ENCODE results near the gene TGM1.

Gene TGM1

GRCh38 chr14:24262821-24263733 is at the start of gene TGM1:
Gene TGM1 (minus strand): TSS chr14:24263177. CDS start chr14:24262352, 825 bp downstream.
- DNase-seq = no peak
- ATAC-seq = no peak

- no peak for DNase-seq
- ATAC-seq = no peak
Observed at GRCh38 chr14:24311837-24312615, 49.0 kb upstream of the TGM1 start.

- DNase-seq (peak; percentile 71), ATAC-seq (peak; percentile 80)
Observed at GRCh38 chr14:24310646-24311604, 47.9 kb upstream of the TGM1 start, which contains the start of gene LTB4R. Gene LTB4R (plus strand): TSS chr14:24311502. CDS start chr14:24315652, 4,150 bp downstream.

- DNase-seq = peak; percentile 10
- ATAC-seq = no peak
Observed at GRCh38 chr14:24310265-24310645, 47.3 kb upstream of the TGM1 start.

- no peak for DNase-seq
- ATAC-seq = no peak
Observed at GRCh38 chr14:24309538-24310264, 46.7 kb upstream of the TGM1 start, which contains the start of gene LTB4R2. Gene LTB4R2 (plus strand): TSS chr14:24310140. CDS start chr14:24310665, 525 bp downstream.

GRCh38 chr14:24308342-24309124 is 45.6 kb upstream of the TGM1 start:
- no peak for DNase-seq
- no peak for ATAC-seq

- DNase-seq = peak; percentile 69
- peak; percentile 17 for ATAC-seq
Observed at GRCh38 chr14:24307575-24308341, 44.8 kb upstream of the TGM1 start, which contains the start of gene CIDEB. Gene CIDEB (minus strand): TSS chr14:24307977. CDS start chr14:24307858, 119 bp downstream.

GRCh38 chr14:24307156-24307574 is 44.2 kb upstream of the TGM1 start:
- ATAC-seq (no peak), DNase-seq (no peak)

GRCh38 chr14:24304019-24304387 is 41.0 kb upstream of the TGM1 start:
- no peak for DNase-seq
- ATAC-seq = no peak

GRCh38 chr14:24300326-24300980 is 37.5 kb upstream of the TGM1 start:
- ATAC-seq (no peak), DNase-seq (no peak)

- DNase-seq (peak; percentile 96), ATAC-seq (peak; percentile 78)
Observed at GRCh38 chr14:24299255-24300191, 36.5 kb upstream of the TGM1 start, which contains the start of the genes DHRS1 and NOP9. Gene DHRS1 (minus strand): TSS chr14:24299780. CDS start chr14:24299106, 674 bp downstream. Gene NOP9 (plus strand): TSS chr14:24299850. CDS start chr14:24299955, 105 bp downstream.

GRCh38 chr14:24298892-24299254 is 35.9 kb upstream of the TGM1 start:
- ATAC-seq = no peak
- DNase-seq = no peak

GRCh38 chr14:24297190-24297964 is 34.4 kb upstream of the TGM1 start:
- DNase-seq (no peak), ATAC-seq (peak; percentile 19)

GRCh38 chr14:24296341-24297157 is 33.6 kb upstream of the TGM1 start:
- ATAC-seq = peak; percentile 87
- peak; percentile 78 for DNase-seq

- ATAC-seq (no peak), DNase-seq (no peak)
Observed at GRCh38 chr14:24293525-24293924, 30.5 kb upstream of the TGM1 start.
